Endothelial cell of umbilical vein (primary cell): ENCODE measurements around the gene CDK10. TPM values are rescaled to one million over a fixed set of nuclear protein-coding genes. Genes with fewer than 3 reads are reported as not detected.

Experiments used
- BruUV-seq: library from RNA; stranded (reverse); fragments of 400-500 nt; replicated peaks from 2 replicates; lab custom pipeline; 2021; lab: Mats Ljungman, UMichigan
- CTCF ChIA-PET: fragments of 300-600, 350-600 bp; sonication (Branson Sonifier 250); formaldehyde crosslinking; loops from one replicate; lab custom pipeline; 2021; ENCODE audit warnings: antibody characterized with exemption, inconsistent platforms; lab: Charles Lee
- POLR2A ChIA-PET: fragments of 300-600, 350-600 bp; sonication (Branson Sonifier 250); formaldehyde crosslinking; loops from one replicate; lab custom pipeline; 2021; ENCODE audit warnings: antibody characterized with exemption, inconsistent platforms; lab: Charles Lee
- DNase-seq: peaks from one replicate; pipeline ENCODE4 v3.0.0-alpha.2; 2011; ENCODE audit warnings: low read depth, low spot score
- FAIRE-seq: peaks from 2 replicates; lab custom pipeline; 2011; peaks lifted over from hg19 to GRCh38; lab: Jason Lieb, UNC
- H2AFZ ChIP-seq: 2 replicates; pipeline ENCODE4 v1.6.0; 2012; ENCODE audit warnings: low read depth, low read length, control low read depth, inconsistent platforms
- H3K27ac ChIP-seq: 2 replicates; pipeline ENCODE4 v1.5.1; 2011; ENCODE audit warnings: low read depth, mild to moderate bottlenecking, control low read depth, low read length, moderate library complexity; ENCODE audit not compliant: insufficient read depth
- H3K27me3 ChIP-seq, 2 experiments: 2 replicates each; pipeline versions ENCODE4 v1.6.0 to v1.6.1; 2011; ENCODE audit warnings: low read length in 2 of 2, mixed read lengths in 1 of 2; ENCODE audit not compliant: control insufficient read depth in 2 of 2, insufficient read depth in 2 of 2
- H3K36me3 ChIP-seq, 2 experiments: 2 replicates in 1 of 2; 3 replicates in 1 of 2; pipeline ENCODE4 v1.5.1; 2011; ENCODE audit warnings: low read length in 2 of 2, mild to moderate bottlenecking in 1 of 2, moderate library complexity in 1 of 2; ENCODE audit not compliant: control insufficient read depth in 2 of 2, insufficient read depth in 2 of 2; ENCODE audit errors: extremely low read depth in 1 of 2
- H3K4me1 ChIP-seq: 3 replicates; pipeline ENCODE4 v1.5.1; 2011; ENCODE audit warnings: mild to moderate bottlenecking, low read length; ENCODE audit not compliant: control insufficient read depth, insufficient read depth; ENCODE audit errors: extremely low read depth
- H3K4me2 ChIP-seq: 2 replicates; pipeline ENCODE4 v1.6.1; 2011; ENCODE audit warnings: low read length, control low read depth, mixed read lengths; ENCODE audit not compliant: insufficient read depth
- H3K4me3 ChIP-seq, 3 experiments: fragments of 200-600 bp in 1 of 3; sonication (generic), shearing (Covaris generic) in 1 of 3; replicated peaks in 1 of 3; 2 replicates each; pipeline ENCODE4 v1.5.1; 2011 to 2016; ENCODE audit warnings: control low read depth in 3 of 3, low read length in 3 of 3, mild to moderate bottlenecking in 2 of 3, inconsistent platforms in 1 of 3, low read depth in 1 of 3, moderate library complexity in 1 of 3; ENCODE audit not compliant: insufficient read depth in 1 of 3
- H3K79me2 ChIP-seq: 2 replicates; pipeline ENCODE4 v1.6.0; 2012; ENCODE audit warnings: low read length, inconsistent platforms; ENCODE audit not compliant: control insufficient read depth, insufficient read depth
- H3K9ac ChIP-seq: replicated peaks from 2 replicates; pipeline ENCODE3; 2011; ENCODE audit warnings: low read length, control low read depth; ENCODE audit not compliant: insufficient read depth; ENCODE audit errors: extremely low read depth
- H3K9me1 ChIP-seq: replicated peaks from 3 replicates; pipeline ENCODE4 v1.6.0; 2011; ENCODE audit warnings: mild to moderate bottlenecking, low read length; ENCODE audit not compliant: control insufficient read depth, insufficient read depth; ENCODE audit errors: extremely low read depth
- H3K9me3 ChIP-seq: replicated peaks from 2 replicates; pipeline ENCODE4 v1.5.1; 2012; ENCODE audit warnings: low read length, inconsistent platforms; ENCODE audit not compliant: control insufficient read depth, insufficient read depth
- H4K20me1 ChIP-seq: replicated peaks from 2 replicates; pipeline ENCODE3; 2011; ENCODE audit warnings: mild to moderate bottlenecking, low read length; ENCODE audit not compliant: control insufficient read depth, insufficient read depth; ENCODE audit errors: extremely low read depth
- EZH2 ChIP-seq: IDR thresholded peaks from 2 replicates; pipeline ENCODE4 v1.6.1; 2012; ENCODE audit warnings: borderline replicate concordance, low read depth, mild to moderate bottlenecking, moderate library complexity, low read length, inconsistent platforms; ENCODE audit not compliant: severe bottlenecking
- FOS ChIP-seq: IDR thresholded peaks from 2 replicates; pipeline ENCODE4 v1.6.1; 2011; ENCODE audit warnings: mild to moderate bottlenecking, low read length, moderate library complexity, borderline replicate concordance; ENCODE audit not compliant: insufficient read depth
- JUN ChIP-seq: IDR thresholded peaks from 2 replicates; pipeline ENCODE4 v1.6.1; 2011; ENCODE audit warnings: borderline replicate concordance, low read depth; ENCODE audit not compliant: insufficient read length, insufficient read depth
- MYC ChIP-seq: IDR thresholded peaks from one replicate; pipeline ENCODE4 v1.6.1; 2011; ENCODE audit warnings: mild to moderate bottlenecking, low read depth, low read length
- POLR2A ChIP-seq: IDR thresholded peaks from 2 replicates; pipeline ENCODE4 v1.6.1; 2012; ENCODE audit warnings: low read depth, mild to moderate bottlenecking, control low read depth, low read length
- POLR2AphosphoS5 ChIP-seq: IDR thresholded peaks from 2 replicates; pipeline ENCODE4 v1.6.1; 2012; ENCODE audit warnings: low read depth, mild to moderate bottlenecking, control low read depth, low read length, moderate library complexity; ENCODE audit not compliant: insufficient read depth
- dilution Hi-C: fragments of 300-500 bp; cut with MboI; formaldehyde crosslinking; loops from one replicate; pipeline ENCODE4 v1.15.0; 2019; ENCODE audit warnings: low sequenced_read_pairs; ENCODE audit not compliant: extremely low pct_ligation_motif_present
- intact Hi-C: fragments of 100-400 bp; cut with micrococcal nuclease; formaldehyde crosslinking; loops from one replicate; pipeline ENCODE4 v1.10.0; 2022
- polyA plus RNA-seq, 4 experiments: library from polyadenylated mRNA; depleted of rRNA in 3 of 4; stranded (reverse) in 3 of 4; unstranded in 1 of 4; fragments of >200 nt; gene quantifications; 2 replicates each; pipeline versions ENCODE4 v1.2.1 to v1.2.3, GENCODE V29; 2011 to 2012; ENCODE audit warnings: missing spikeins in 1 of 4
- total RNA-seq: library from RNA; stranded (reverse); gene quantifications from 2 replicates; pipeline ENCODE4 v1.2.3, GENCODE V29; 2021
- TF ChIP-seq, protein P1 (sequence below), 2 donors: IDR thresholded peaks; 1 replicate in 1 of 2; 2 replicates in 1 of 2; pipeline ENCODE4 v1.5.1; 2011; ENCODE audit warnings: low read length in 2 of 2, mild to moderate bottlenecking in 2 of 2, moderate library complexity in 2 of 2, control low read depth in 1 of 2, inconsistent platforms in 1 of 2, low read depth in 1 of 2; ENCODE audit not compliant: insufficient read depth in 1 of 2; ENCODE audit errors: extremely low read depth in 1 of 2
- TF ChIP-seq, protein P2 (sequence below): IDR thresholded peaks from 2 replicates; pipeline ENCODE4 v1.6.1; 2011; ENCODE audit not compliant: insufficient read depth, insufficient read length

The CDK10 gene
- total and polyA plus RNA-seq, 2 donors (not counting 3 experiments of a cell fraction or from before 2014, with no cell fraction given) = 74.5 to 99.9 TPM

DNA sequence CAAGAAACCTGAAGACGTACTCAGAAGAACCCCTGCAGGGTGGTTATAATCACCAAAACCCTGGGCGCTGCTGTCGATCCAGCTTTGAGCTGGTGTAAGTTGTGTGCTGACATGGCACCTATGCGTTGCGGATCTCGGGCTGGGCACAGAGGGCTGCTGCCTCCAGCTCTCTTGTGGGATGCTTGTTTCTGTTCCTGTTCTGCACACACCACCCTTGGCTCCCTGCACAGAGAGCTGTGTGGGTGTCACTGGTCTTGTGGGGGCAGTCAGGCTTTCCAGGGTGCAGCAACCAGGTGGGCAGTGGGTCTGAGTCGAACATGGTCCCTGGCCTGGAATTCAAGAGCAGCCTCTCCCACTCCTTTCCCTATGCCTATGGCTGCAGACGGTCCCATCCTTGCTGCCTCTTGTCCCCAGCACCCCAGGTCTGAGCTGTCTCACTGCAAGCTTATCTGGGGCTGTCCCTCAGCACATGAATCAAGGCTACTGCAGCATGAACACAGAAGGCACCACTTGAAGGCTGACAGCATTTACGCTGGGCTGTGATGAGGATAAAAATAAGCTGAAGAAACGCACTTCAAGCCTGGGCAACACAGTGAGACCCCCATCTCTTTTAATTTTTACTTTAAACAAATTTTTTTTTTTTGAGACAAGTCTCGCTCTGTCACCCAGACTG lies 55.0 kb downstream of the CDK10 start:
- no peak overlapping the region for H3K9ac ChIP-seq
- H3K9me3 ChIP-seq = no peaks in the 10 kb centered on the region
- FAIRE-seq = no peak
- no peak overlapping the region for H2AFZ ChIP-seq
- POLR2A ChIA-PET = no interaction called here
- H3K36me3 ChIP-seq = peaks cover 25 to 37% of the 10 kb centered on the region in 2 experiments
- H3K27me3 ChIP-seq = no peaks in the 10 kb centered on the region
- no peaks in the 10 kb centered on the region for H3K4me1 ChIP-seq
- no peak overlapping the region for H3K27ac ChIP-seq
- no TSS peak for BruUV-seq
- TF ChIP-seq POLR2AphosphoS5 = peak; percentile 59
- TF ChIP-seq, protein P1, sequence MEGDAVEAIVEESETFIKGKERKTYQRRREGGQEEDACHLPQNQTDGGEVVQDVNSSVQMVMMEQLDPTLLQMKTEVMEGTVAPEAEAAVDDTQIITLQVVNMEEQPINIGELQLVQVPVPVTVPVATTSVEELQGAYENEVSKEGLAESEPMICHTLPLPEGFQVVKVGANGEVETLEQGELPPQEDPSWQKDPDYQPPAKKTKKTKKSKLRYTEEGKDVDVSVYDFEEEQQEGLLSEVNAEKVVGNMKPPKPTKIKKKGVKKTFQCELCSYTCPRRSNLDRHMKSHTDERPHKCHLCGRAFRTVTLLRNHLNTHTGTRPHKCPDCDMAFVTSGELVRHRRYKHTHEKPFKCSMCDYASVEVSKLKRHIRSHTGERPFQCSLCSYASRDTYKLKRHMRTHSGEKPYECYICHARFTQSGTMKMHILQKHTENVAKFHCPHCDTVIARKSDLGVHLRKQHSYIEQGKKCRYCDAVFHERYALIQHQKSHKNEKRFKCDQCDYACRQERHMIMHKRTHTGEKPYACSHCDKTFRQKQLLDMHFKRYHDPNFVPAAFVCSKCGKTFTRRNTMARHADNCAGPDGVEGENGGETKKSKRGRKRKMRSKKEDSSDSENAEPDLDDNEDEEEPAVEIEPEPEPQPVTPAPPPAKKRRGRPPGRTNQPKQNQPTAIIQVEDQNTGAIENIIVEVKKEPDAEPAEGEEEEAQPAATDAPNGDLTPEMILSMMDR (IDR thresholded peaks at IDR 0.05; ENCODE audit: extremely low read depth in 1 of 2, insufficient read depth in 1 of 2, low read depth in 1 of 2, low read length in 2 of 2) = no peak
- no peak for TF ChIP-seq MYC
- no peak for TF ChIP-seq POLR2A
- TF ChIP-seq, protein P2, sequence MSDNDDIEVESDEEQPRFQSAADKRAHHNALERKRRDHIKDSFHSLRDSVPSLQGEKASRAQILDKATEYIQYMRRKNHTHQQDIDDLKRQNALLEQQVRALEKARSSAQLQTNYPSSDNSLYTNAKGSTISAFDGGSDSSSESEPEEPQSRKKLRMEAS = no peak
- TF ChIP-seq EZH2 = no peak
- TF ChIP-seq FOS = no peak
- TF ChIP-seq JUN = no peak
- H3K4me3 ChIP-seq = no peak overlapping the region
- no peaks in the 10 kb centered on the region for H3K9me1 ChIP-seq
- H3K79me2 ChIP-seq = no peaks in the 10 kb centered on the region
- dilution Hi-C loops = no loop called here
- CTCF ChIA-PET = interaction anchor here (0.6 to 2.6 kb wide), 8 partner anchors 9 to 177 kb away, joined by 3 to 13 read pairs (median 4); partner anchors contain the start of gene MC1R
- no peak overlapping the region for H3K4me2 ChIP-seq
- no peak for DNase-seq
- intact Hi-C loops = no loop called here
- no peaks in the 10 kb centered on the region for H4K20me1 ChIP-seq
